Activated effector memory CD4-positive, alpha-beta T cell treated with anti-CD3 and anti-CD28 coated beads, Interleukin-2, amount 50 U/mL, for 16 hours (primary cell): ENCODE data around the gene CD52.

Experiments
- DNase-seq: peaks from one replicate; pipeline ENCODE4 v3.0.0-alpha.2; 2020

The CD52 gene

GRCh38 chr1:26357121-26357602, 39.4 kb downstream of the CD52 start:
- DNase-seq: no peak

- DNase-seq: peak; percentile 88
These were observed 40.9 kb downstream of the CD52 start for GRCh38 chr1:26358411-26359384.

GRCh38 chr1:26359981-26360806, 42.4 kb downstream of the CD52 start:
- peak; percentile 82 for DNase-seq

GRCh38 chr1:26360807-26361604, 43.2 kb downstream of the CD52 start:
- no peak for DNase-seq

GRCh38 chr1:26361605-26362122, 43.9 kb downstream of the CD52 start:
- no peak for DNase-seq

- no peak for DNase-seq
These were observed 44.6 kb downstream of the CD52 start for GRCh38 chr1:26362331-26362730.

GRCh38 chr1:26363549-26364448, 46.0 kb downstream of the CD52 start:
- DNase-seq: peak; percentile 94

GRCh38 chr1:26364956-26365355, 47.2 kb downstream of the CD52 start:
- DNase-seq: no peak

GRCh38 chr1:26367441-26367840, 49.7 kb downstream of the CD52 start:
- no peak for DNase-seq

- DNase-seq: no peak
These were observed 50.2 kb downstream of the CD52 start for GRCh38 chr1:26368006-26368405.

GRCh38 chr1:26368486-26368885, 50.7 kb downstream of the CD52 start:
- DNase-seq: no peak
